Hepatocyte (in vitro differentiated cells): ENCODE results near the gene INO80. TPM values are rescaled to one million over a fixed set of nuclear protein-coding genes. Genes with fewer than 3 reads are reported as not detected.
A peak's percentile ranks its signal among the peaks of the same experiment; 100 is the strongest.

ENCODE experiments used
- DNase-seq: peaks from one replicate; pipeline ENCODE4 v3.0.0-alpha.2; 2016; ENCODE audit warnings: low spot score
- H2AFZ ChIP-seq: fragments of 200-600 bp; sonication (generic); 2 replicates; pipeline ENCODE4 v1.6.0; 2016; ENCODE audit warnings: antibody characterized with exemption, mild to moderate bottlenecking
- H3K27ac ChIP-seq: fragments of 200-600 bp; sonication (generic); 2 replicates; pipeline ENCODE4 v1.5.1; 2016; ENCODE audit warnings: mild to moderate bottlenecking
- H3K27me3 ChIP-seq: fragments of 200-600 bp; sonication (generic); 2 replicates; pipeline ENCODE4 v1.6.1; 2016
- H3K36me3 ChIP-seq: fragments of 200-600 bp; sonication (generic); replicated peaks from 2 replicates; pipeline ENCODE4 v1.5.1; 2016; ENCODE audit warnings: low read depth; ENCODE audit not compliant: insufficient read depth
- H3K4me1 ChIP-seq: fragments of 200-600 bp; sonication (generic); 2 replicates; pipeline ENCODE4 v1.5.1; 2016; ENCODE audit warnings: mild to moderate bottlenecking, moderate library complexity; ENCODE audit not compliant: insufficient read depth
- H3K4me2 ChIP-seq: fragments of 200-600 bp; sonication (generic); 2 replicates; pipeline ENCODE4 v1.6.0; 2016
- H3K4me3 ChIP-seq: fragments of 200-600 bp; sonication (generic); 2 replicates; pipeline ENCODE4 v1.5.1; 2016; ENCODE audit warnings: mild to moderate bottlenecking
- H3K79me2 ChIP-seq: fragments of 200-600 bp; sonication (generic); 2 replicates; pipeline ENCODE4 v1.6.0; 2017; ENCODE audit warnings: mild to moderate bottlenecking
- H3K9me2 ChIP-seq: fragments of 200-600 bp; sonication (generic); replicated peaks from 2 replicates; pipeline ENCODE4 v1.6.0; 2017; ENCODE audit warnings: mild to moderate bottlenecking; ENCODE audit not compliant: insufficient read depth
- H3K9me3 ChIP-seq: fragments of 200-600 bp; sonication (generic); 2 replicates; pipeline ENCODE4 v1.5.1; 2016; ENCODE audit warnings: low read depth, mild to moderate bottlenecking
- H4K20me1 ChIP-seq: fragments of 200-600 bp; sonication (generic); 2 replicates; pipeline ENCODE4 v1.6.0; 2016; ENCODE audit warnings: mild to moderate bottlenecking; ENCODE audit not compliant: insufficient read depth, poor library complexity, severe bottlenecking
- CTCF ChIP-seq: fragments of 200-600 bp; sonication (generic); IDR thresholded peaks from 2 replicates; pipeline ENCODE4 v1.5.1; 2016; ENCODE audit warnings: antibody characterized with exemption, mild to moderate bottlenecking; ENCODE audit not compliant: poor library complexity
- EZH2 ChIP-seq: fragments of 200-600 bp; sonication (generic); IDR thresholded peaks from 2 replicates; pipeline ENCODE4 v1.6.1; 2016; ENCODE audit warnings: antibody characterized with exemption, mild to moderate bottlenecking, borderline replicate concordance
- EZH2phosphoT487 ChIP-seq: fragments of 200-600 bp; sonication (generic); IDR thresholded peaks from one replicate; pipeline ENCODE4 v1.6.1; 2018; ENCODE audit warnings: antibody characterized with exemption, mild to moderate bottlenecking, low read depth, moderate library complexity; ENCODE audit not compliant: unreplicated experiment, severe bottlenecking
- WGBS: methylation state at CpG from one replicate; pipeline ENCODE4 v1.1.6; 2016; ENCODE audit warnings: low lambda C conversion rate; ENCODE audit errors: missing lambda C conversion rate; 5-methylcytosine and 5-hydroxymethylcytosine counted together
- polyA plus RNA-seq: library from polyadenylated mRNA; unstranded; fragments of >200 nt; fragmentation: Nextera tagmentation; extraction: Ambion mirVana; gene quantifications from 2 replicates; pipeline ENCODE4 v1.2.1, GENCODE V29; 2016
- total RNA-seq: library from RNA; depleted of rRNA; stranded (reverse); fragments of >200 nt; gene quantifications from 2 replicates; pipeline ENCODE4 v1.2.3, GENCODE V29; 2014

INO80 gene
- total and polyA plus RNA-seq, 2 experiments from 2014 or later: 4.5 to 15.5 TPM

- Histone ChIP-seq H3K4me1 (no peaks in the 10 kb centered on the region), H3K4me3 (no peak overlapping the region), H3K27ac (no peak overlapping the region), H2AFZ (no peak overlapping the region), H3K79me2 (peaks cover 2% of the 10 kb centered on the region), H3K27me3 (no peaks in the 10 kb centered on the region), H3K4me2 (no peak overlapping the region), H3K9me3 (no peaks in the 10 kb centered on the region), H4K20me1 (no peaks in the 10 kb centered on the region), H3K9me2 (no peaks in the 10 kb centered on the region), H3K36me3 (no peaks in the 10 kb centered on the region)
- no peak for DNase-seq
- no peak for TF ChIP-seq EZH2phosphoT487
- no peak for TF ChIP-seq CTCF
- TF ChIP-seq EZH2: no peak
- 46% methylated on average over 2 of the region's 2 CpGs for WGBS
Measured at GRCh38 chr15:41024885-41025284, 91.2 kb downstream of the INO80 start.

- peak; percentile 11 for DNase-seq
- Histone ChIP-seq H3K4me3 (no peak overlapping the region), H3K27ac (peak overlapping the region; percentile 48), H3K79me2 (peaks cover 2% of the 10 kb centered on the region), H3K9me2 (no peaks in the 10 kb centered on the region), H3K4me1 (no peaks in the 10 kb centered on the region), H3K27me3 (no peaks in the 10 kb centered on the region), H3K36me3 (no peaks in the 10 kb centered on the region), H2AFZ (no peak overlapping the region), H3K4me2 (peak overlapping the region; percentile 15), H4K20me1 (no peaks in the 10 kb centered on the region), H3K9me3 (no peaks in the 10 kb centered on the region)
- no peak for TF ChIP-seq EZH2phosphoT487
- no peak for TF ChIP-seq EZH2
- TF ChIP-seq CTCF: no peak
- WGBS: 69% methylated on average over 4 of the region's 4 CpGs
Measured at GRCh38 chr15:41024131-41024530, 91.9 kb downstream of the INO80 start.

- 76% methylated on average over 5 of the region's 5 CpGs for WGBS
- Histone ChIP-seq H3K4me2 (no peak overlapping the region), H2AFZ (no peak overlapping the region), H3K36me3 (no peaks in the 10 kb centered on the region), H3K79me2 (no peaks in the 10 kb centered on the region), H3K27me3 (no peaks in the 10 kb centered on the region), H3K9me3 (no peaks in the 10 kb centered on the region), H3K27ac (no peak overlapping the region), H3K9me2 (no peaks in the 10 kb centered on the region), H4K20me1 (no peaks in the 10 kb centered on the region), H3K4me1 (no peaks in the 10 kb centered on the region), H3K4me3 (no peak overlapping the region)
- TF ChIP-seq EZH2phosphoT487 (no peak), EZH2 (no peak), CTCF (peak; percentile 69)
- DNase-seq: peak; percentile 63
Measured at GRCh38 chr15:41022487-41023090, 93.5 kb downstream of the INO80 start.

GRCh38 chr15:41020829-41021228 lies 95.3 kb downstream of the INO80 start:
- no peaks in the 10 kb centered on the region for H3K9me2 ChIP-seq
- no peaks in the 10 kb centered on the region for H3K27me3 ChIP-seq
- no peaks in the 10 kb centered on the region for H3K9me3 ChIP-seq
- no peaks in the 10 kb centered on the region for H3K79me2 ChIP-seq
- H3K36me3 ChIP-seq: no peaks in the 10 kb centered on the region
- no peak for TF ChIP-seq EZH2phosphoT487
- no peak for TF ChIP-seq EZH2
- TF ChIP-seq CTCF: no peak
- no peaks in the 10 kb centered on the region for H4K20me1 ChIP-seq
- no peak overlapping the region for H3K4me2 ChIP-seq
- no peak overlapping the region for H3K27ac ChIP-seq
- 77% methylated on average over 6 of the region's 6 CpGs for WGBS
- H3K4me1 ChIP-seq: no peaks in the 10 kb centered on the region
- no peak overlapping the region for H3K4me3 ChIP-seq
- DNase-seq: no peak
- no peak overlapping the region for H2AFZ ChIP-seq
